HG03439 (cell line): ENCODE measurements around the gene FAM174C.

ENCODE experiments used
- ATAC-seq: cut with Tn5 transposase; IDR thresholded peaks from one replicate; pipeline ENCODE4 v1.9.1; 2021; ENCODE audit warnings: mild to moderate bottlenecking, moderate library complexity; ENCODE audit not compliant: unreplicated experiment

FAM174C gene

DNA sequence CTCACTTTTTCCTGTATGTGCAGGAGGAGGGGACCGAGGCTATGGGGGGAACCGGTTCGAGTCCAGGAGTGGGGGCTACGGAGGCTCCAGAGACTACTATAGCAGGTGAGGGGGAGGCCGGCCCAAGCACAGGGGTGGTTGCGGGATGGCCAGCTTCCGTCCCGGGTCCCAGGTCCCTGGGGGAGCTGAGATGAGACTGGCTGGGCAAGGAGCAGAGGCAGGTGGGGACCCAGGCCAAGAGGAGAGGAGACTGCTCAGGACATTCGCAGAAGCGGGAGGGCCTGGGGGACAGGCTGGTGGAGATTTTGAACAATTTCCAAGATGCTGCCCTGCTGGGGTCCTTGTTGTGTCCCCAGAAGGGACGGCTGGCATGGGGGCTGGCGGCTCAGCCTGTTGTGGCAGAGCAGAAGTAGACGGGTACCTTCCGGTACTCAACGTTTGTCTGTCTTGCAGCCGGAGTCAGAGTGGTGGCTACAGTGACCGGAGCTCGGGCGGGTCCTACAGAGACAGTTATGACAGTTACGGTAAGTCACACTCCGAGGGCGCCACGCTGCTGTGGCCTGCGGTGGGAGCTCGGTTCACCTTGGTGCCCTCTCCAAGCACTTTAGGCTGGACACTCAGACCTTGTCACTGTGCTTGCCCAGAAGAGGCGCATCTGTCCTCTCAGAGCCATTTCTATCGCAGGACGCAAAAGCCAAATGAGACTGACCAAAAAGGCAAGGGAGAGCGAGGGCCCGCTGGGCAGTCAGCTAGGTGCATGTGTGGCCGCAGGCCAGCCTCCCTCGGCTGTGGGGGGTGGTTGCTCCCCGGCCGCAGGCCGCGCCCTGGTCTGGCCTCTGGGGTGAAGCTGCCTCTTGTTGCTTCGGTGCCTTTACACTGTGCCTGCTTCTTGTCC lies 3.6 kb upstream of the FAM174C start:
- no peak for ATAC-seq

DNA sequence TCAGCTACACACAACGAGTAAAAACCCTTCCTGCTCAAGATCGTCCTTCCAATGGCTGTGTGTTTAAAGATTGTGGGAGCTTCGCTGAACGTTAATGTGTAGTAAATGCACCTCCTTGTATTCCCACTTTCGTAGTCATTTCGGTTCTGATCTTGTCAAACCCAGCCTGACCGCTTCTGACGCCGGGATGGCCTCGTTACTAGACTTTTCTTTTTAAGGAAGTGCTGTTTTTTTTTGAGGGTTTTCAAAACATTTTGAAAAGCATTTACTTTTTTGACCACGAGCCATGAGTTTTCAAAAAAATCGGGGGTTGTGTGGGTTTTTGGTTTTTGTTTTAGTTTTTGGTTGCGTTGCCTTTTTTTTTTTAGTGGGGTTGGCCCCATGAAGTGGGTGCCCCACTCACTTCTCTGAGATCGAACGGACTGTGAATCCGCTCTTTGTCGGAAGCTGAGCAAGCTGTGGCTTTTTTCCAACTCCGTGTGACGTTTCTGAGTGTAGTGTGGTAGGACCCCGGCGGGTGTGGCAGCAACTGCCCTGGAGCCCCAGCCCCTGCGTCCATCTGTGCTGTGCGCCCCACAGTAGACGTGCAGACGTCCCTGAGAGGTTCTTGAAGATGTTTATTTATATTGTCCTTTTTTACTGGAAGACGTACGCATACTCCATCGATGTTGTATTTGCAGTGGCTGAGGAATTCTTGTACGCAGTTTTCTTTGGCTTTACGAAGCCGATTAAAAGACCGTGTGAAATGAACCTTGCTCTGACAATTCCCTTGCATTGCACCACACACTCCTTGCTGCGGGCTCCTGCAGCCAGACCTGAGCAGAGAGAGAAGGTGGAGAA lies 2.7 kb upstream of the FAM174C start:
- ATAC-seq: no peak

- no peak for ATAC-seq
Observed at GRCh38 chr19:1273263-1274041, 1.9 kb upstream of the FAM174C start.

GRCh38 chr19:1274081-1274851 lies 1.1 kb upstream of the FAM174C start:
- ATAC-seq: no peak

- ATAC-seq: no peak
Observed at GRCh38 chr19:1274852-1275259, 474 bp upstream of the FAM174C start.

DNA sequence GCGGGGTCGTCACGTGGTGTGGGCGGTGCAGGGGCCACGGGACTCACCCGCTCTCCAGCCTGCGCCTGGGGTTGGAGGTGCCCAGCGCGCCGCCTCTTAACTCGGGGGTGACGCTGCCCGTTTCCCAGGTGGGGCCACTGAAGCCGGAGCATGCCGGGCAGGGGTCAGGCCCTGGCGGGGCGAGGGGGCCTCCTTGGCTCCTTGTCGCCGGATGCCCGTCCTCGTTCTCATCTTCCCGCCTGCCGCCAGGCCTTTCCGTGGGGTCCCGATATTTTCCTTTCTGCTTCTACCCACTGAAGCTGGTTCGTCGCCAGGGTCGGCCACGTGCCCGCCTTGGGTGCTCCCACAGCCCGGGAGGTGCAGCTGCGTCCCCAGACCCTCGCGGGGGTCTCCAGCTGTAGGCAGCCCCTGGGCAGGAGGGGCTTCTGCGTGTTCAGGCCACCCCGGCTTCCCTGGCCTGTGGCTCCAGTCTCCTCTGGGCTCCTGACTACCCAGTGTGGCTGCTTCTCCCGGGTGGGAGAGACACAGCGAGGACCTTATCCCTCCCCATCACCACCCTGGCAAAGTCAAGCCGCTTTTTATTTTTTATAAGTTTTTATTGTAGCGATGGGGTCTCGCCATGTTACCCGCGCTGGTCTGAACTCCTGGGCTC lies 772 bp downstream of the FAM174C start:
- ATAC-seq: peak; percentile 1

DNA sequence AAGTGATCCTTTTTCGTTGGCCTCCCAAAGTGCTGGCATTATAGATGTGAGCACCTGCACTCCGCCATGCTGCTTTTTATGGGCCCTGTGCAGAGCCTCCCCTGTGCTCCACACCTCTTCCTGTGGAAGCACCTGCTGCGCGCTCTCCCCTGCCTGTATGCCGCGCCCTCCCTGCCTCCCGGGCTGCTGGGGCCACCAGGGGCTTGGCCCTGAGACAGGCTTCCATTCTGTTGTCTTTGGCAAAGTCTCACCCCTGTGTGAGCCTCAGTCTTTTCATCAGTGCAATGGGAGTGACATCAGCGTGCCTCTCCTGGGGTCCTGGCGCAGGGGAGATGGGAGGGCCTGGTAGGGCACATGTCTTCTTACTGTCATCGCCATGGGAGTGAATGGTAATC lies 1.3 kb downstream of the FAM174C start:
- no peak for ATAC-seq

GRCh38 chr19:1277061-1277460 lies 1.7 kb downstream of the FAM174C start:
- ATAC-seq: no peak

DNA sequence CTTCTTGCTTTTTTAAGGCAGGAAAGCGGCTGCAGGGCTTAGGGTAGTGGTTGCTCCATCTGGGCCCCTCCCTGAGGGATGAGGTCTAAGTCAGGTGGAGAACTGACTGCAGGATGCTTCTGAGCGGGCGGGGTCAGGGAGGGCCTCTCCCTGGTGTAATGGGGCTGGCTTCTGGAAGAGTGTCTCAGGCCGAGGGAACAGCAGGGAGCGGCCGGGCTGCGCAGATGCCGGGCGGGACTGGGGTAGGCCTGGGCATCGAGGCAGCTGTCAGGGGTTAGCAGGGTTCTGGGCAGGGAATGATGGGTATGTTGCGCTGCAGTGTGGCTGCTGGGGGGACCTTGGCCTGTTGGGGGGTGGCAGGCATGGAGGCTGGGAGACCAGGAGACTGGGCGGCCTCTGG lies 2.7 kb downstream of the FAM174C start:
- ATAC-seq: no peak

DNA sequence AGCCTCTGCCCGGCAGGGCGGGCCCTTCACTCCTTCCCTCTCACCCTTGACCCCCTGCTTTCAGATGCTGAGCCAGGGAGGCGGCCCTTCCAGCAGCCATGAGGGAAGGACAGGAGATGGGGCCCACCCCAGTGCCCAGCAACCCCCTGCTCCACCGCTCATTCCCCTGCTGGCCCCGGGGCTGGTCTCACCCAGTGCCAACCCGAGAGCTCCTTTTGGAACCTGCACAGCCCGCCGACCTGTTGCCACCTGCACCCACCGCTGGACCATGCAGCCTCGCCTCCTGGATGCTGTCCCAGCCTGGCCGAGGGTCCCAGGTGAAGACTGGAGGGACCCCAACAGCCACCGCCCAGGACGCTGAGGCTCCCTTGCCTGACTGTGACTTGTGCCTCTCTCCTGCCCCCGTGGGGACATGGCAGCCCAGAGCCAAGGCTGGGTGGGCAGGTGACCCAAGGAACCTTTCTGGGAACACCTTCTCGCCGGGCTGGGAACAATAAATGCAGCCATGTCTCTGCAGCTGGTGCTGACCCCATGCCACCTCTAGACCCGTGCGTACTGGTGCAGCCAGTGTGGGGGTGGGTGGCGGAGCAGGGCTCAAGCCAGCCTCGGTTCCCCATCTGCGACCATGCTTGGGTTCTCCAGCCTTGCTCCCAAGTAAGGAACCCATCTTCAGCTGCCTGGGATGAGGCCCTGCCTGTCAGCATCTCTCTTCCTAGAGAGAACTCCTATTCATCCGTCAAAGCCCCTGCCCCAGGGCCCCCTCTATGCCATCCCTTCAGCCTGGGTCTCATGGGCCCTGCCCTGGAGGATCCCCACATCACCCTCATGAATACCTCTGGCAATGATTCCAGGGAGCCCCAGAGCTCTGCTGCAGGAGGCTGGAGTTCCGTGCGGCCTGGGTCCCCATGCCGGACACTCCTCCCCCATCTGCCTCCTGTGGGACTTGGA lies 3.7 kb downstream of the FAM174C start:
- no peak for ATAC-seq

- no peak for ATAC-seq
Observed at GRCh38 chr19:1279782-1280341, 4.5 kb downstream of the FAM174C start.

DNA sequence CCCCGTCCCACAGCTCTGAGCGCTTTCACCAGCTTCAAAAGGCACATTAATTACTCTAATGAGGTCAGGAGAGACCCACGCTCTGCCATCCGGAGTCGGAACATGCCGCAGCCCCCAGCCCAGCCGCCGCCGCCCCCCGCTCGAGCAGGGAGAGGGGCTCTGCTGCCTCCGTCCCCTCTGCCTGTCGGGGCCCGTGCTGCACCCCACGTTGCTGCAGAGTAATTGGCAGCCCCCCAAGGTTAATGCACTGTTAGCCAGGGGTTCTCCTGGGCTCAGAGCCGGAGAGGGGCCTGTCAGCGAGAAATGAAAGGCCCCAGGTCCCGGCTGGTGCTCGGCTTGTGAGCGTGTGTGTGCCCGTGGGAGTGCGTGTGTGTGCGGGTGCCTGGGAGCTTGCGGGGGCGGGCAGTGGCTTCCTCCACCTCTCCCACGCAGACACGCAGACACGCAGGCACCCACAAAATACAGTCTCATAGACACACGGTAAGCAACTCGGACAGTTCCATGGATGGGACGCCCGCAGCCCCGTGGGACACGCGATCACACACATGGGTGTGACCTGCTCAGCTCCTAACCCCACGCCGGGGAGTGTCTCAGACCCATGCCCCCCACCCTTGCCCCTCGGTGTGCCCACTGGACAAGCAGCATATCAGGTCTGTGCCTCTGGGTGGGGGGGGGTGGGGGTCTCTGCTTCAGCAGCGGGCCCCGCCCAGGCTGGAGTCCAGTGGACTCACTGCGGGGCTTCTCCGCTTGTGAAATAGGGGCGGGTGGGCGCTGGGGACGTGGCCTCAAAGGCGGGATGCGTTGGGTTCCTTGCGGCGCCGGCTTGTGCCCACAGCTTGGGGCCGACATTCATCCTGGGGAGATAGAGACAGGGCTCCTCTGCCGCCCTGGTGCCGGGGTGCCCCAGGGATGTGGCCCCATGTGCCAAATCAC lies 5.6 kb downstream of the FAM174C start:
- ATAC-seq: no peak

DNA sequence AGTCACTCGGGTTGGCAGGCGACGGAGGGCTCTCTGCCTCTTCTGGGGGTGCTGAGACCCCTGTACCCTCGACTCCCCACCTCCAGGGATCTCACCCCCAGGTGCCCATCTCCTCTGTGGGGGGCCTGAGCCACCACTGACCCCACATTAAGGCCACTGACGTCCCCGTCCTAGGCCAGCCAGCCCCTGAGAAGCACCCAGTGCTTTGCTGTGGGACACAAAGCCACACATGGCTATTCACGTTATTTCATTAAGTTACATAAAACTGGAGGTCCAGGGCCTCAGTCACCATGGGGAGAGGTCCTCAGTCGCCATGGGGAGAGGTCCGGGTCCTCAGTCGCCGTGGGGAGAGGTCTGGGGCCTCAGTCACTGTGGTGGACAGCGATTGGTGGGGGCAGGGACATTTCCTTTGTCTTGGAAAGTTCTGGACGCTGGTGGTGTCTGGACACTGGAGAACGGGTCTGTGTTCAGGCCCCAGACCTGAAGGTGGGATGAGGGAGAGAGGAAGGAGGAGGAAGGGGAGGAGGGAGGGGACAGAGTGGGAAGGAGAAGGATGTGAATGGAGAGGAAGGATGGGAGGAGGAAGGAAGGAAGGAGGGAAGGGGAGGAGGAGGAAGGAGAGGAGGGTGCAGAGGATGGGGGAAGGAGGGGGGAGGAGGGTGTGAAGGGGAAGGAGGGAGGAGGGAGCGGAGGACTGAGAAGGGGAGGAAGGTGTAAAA lies 6.4 kb downstream of the FAM174C start:
- ATAC-seq: no peak

GRCh38 chr19:1282588-1283206 lies 7.4 kb downstream of the FAM174C start:
- no peak for ATAC-seq

DNA sequence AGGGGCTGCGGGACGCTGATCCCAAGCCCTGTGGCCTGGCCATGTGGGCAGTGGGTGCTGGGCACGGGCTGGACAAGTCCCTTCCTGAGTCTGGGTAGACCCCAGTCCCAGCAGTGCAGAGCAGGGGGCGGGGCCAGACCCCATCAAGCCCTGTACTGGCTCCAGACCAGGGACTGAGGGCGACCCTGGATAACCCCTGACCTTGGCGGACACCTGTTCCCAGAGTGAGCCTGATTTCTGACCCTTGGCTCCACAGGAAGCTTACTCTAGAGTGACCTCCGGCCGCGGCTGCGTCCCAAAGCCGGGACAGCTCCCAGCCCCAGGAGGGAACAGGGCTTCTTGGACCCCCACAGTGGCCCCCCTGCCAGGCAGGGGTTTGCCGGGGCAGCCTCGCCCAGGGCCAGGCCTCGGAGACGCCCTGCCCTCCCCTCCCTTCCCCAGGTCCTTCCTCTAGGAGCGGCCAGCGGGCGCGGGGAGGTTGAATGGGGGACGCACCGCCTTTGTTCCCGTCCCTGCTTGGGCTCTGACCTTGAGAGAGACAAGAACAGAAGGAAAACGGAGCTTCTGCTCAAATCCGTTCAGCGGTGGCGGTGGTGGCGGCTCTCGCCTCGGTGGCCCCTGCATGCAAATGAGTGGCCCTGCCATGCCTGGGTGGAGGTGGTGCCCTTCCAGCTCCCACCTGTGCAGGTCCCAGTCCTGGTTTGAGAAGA lies 8.0 kb downstream of the FAM174C start:
- no peak for ATAC-seq

DNA sequence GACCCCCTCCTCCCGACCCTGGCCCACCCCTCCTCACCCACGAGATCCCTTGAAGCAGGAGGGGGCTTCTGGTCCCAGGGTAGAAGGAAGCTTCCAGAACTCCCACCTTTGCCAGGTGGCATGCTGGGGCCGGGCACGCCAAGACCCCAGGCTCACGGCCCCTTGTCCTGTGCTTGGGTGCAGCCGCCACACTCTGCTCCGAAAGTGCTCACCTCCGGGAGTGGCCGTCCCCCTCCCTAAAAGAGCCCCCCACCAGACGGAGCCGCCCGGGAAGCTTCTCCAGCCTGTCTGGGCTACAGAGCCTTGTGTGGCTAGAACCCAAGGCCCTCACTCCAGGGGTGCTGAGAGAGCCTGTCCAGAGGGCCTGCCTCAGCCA lies 8.6 kb downstream of the FAM174C start:
- ATAC-seq: no peak
